H1 (cell line): Measurements from ENCODE around the gene AOPEP. TPM values are rescaled to one million over a fixed set of nuclear protein-coding genes. Genes with fewer than 3 reads are reported as not detected.

ENCODE experiments used
- CTCF ChIA-PET: fragments of 300-600 bp; sonication (Branson Sonifier 250); formaldehyde crosslinking; loops from one replicate; lab custom pipeline; 2021; ENCODE audit not compliant: partially characterized antibody; lab: Charles Lee
- POLR2A ChIA-PET: fragments of 300-600 bp; sonication (Branson Sonifier 250); formaldehyde crosslinking; loops from one replicate; lab custom pipeline; 2021; ENCODE audit warnings: inconsistent platforms; ENCODE audit not compliant: partially characterized antibody; lab: Charles Lee
- DNase-seq, 2 experiments: peaks; one replicate each; pipeline versions ENCODE4 v3.0.0 to v3.0.0-alpha.2; 2010 to 2022; ENCODE audit warnings: low spot score in 2 of 2, low read depth in 1 of 2, mixed read lengths in 1 of 2
- FAIRE-seq: peaks from 2 replicates; lab custom pipeline; 2011; peaks lifted over from hg19 to GRCh38; lab: Jason Lieb, UNC
- H2AFZ ChIP-seq: 2 replicates; pipeline ENCODE4 v1.8.1; 2012; ENCODE audit warnings: low read length, inconsistent platforms
- H2AK5ac ChIP-seq: 2 replicates; pipeline ENCODE4 v1.6.1; 2013; ENCODE audit warnings: low read depth, low read length
- H2BK120ac ChIP-seq: replicated peaks from 2 replicates; pipeline ENCODE3; 2013; ENCODE audit warnings: low read depth, low read length, inconsistent platforms
- H2BK12ac ChIP-seq: 2 replicates; pipeline ENCODE4 v1.6.1; 2013; ENCODE audit warnings: low read depth, low read length
- H2BK15ac ChIP-seq: 2 replicates; pipeline ENCODE4 v1.6.1; 2013; ENCODE audit warnings: low read length
- H2BK20ac ChIP-seq: 2 replicates; pipeline ENCODE4 v1.6.1; 2013; ENCODE audit warnings: low read length
- H2BK5ac ChIP-seq: 2 replicates; pipeline ENCODE4 v1.6.1; 2013; ENCODE audit warnings: low read depth, low read length
- H3K14ac ChIP-seq: 2 replicates; pipeline ENCODE4 v1.6.1; 2013; ENCODE audit warnings: inconsistent platforms; ENCODE audit not compliant: insufficient read length
- H3K18ac ChIP-seq: 2 replicates; pipeline ENCODE4 v1.6.1; 2013; ENCODE audit warnings: low read length; ENCODE audit errors: extremely low read depth
- H3K23ac ChIP-seq: 2 replicates; pipeline ENCODE4 v1.6.1; 2013; ENCODE audit warnings: inconsistent platforms; ENCODE audit not compliant: insufficient read length
- H3K23me2 ChIP-seq: 2 replicates; pipeline ENCODE4 v1.6.1; 2013; ENCODE audit warnings: low read depth, low read length
- H3K27ac ChIP-seq: 2 replicates; pipeline ENCODE4 v1.6.1; 2011; ENCODE audit warnings: low read depth, low read length, inconsistent platforms
- H3K27me3 ChIP-seq, 4 experiments: replicated peaks in 1 of 4; 1 replicate in 1 of 4; 2 replicates in 3 of 4; pipeline versions ENCODE4 v1.6.1 to v1.8.1; 2011 to 2013; ENCODE audit warnings: low read length in 3 of 4, mild to moderate bottlenecking in 3 of 4, inconsistent platforms in 2 of 4, mixed read lengths in 2 of 4, moderate library complexity in 1 of 4; ENCODE audit not compliant: control insufficient read depth in 3 of 4, insufficient read depth in 3 of 4; ENCODE audit errors: extremely low read depth in 1 of 4
- H3K36me3 ChIP-seq, 4 experiments: 2 replicates each; pipeline versions ENCODE4 v1.6.1 to v1.8.1; 2011 to 2013; ENCODE audit warnings: mild to moderate bottlenecking in 4 of 4, low read length in 3 of 4, moderate library complexity in 2 of 4, control low read depth in 1 of 4, inconsistent platforms in 1 of 4; ENCODE audit not compliant: insufficient read depth in 4 of 4, control insufficient read depth in 2 of 4
- H3K4ac ChIP-seq: replicated peaks from 2 replicates; pipeline ENCODE3; 2013; ENCODE audit warnings: low read length, low read depth, mixed read lengths, inconsistent platforms; ENCODE audit not compliant: insufficient read length
- H3K4me1 ChIP-seq, 4 experiments: replicated peaks in 1 of 4; 1 replicate in 1 of 4; 2 replicates in 3 of 4; pipeline versions ENCODE4 v1.6.1 to v1.8.1; 2011 to 2013; ENCODE audit warnings: low read length in 3 of 4, inconsistent platforms in 2 of 4, mixed read lengths in 1 of 4; ENCODE audit not compliant: insufficient read depth in 4 of 4, control insufficient read depth in 3 of 4
- H3K4me2 ChIP-seq, 2 experiments: 2 replicates each; pipeline versions ENCODE4 v1.6.1 to v1.8.1; 2011 to 2013; ENCODE audit warnings: low read depth in 2 of 2, low read length in 2 of 2, control low read depth in 1 of 2, inconsistent platforms in 1 of 2, mild to moderate bottlenecking in 1 of 2; ENCODE audit not compliant: insufficient read depth in 1 of 2
- H3K4me3 ChIP-seq, 4 experiments: fragments of 200-600, 300-600 bp in 1 of 4; sonication (generic), shearing (Covaris generic), sonication (Bioruptor Twin) in 1 of 4; 2 replicates each; pipeline versions ENCODE4 v1.5.1 to v1.8.1; 2011 to 2016; ENCODE audit warnings: low read length in 4 of 4, low read depth in 3 of 4, control low read depth in 2 of 4, inconsistent platforms in 2 of 4, mild to moderate bottlenecking in 2 of 4, mixed read lengths in 1 of 4, moderate library complexity in 1 of 4; ENCODE audit not compliant: insufficient read depth in 2 of 4; ENCODE audit errors: extremely low read depth in 1 of 4
- H3K56ac ChIP-seq: replicated peaks from 2 replicates; pipeline ENCODE3; 2013; ENCODE audit warnings: low read depth, mild to moderate bottlenecking, mixed read lengths, low read length, inconsistent platforms; ENCODE audit not compliant: insufficient read length
- H3K79me1 ChIP-seq: 2 replicates; pipeline ENCODE4 v1.6.1; 2013; ENCODE audit warnings: low read depth, low read length, control low read depth
- H3K79me2 ChIP-seq, 2 experiments: 2 replicates each; pipeline versions ENCODE4 v1.6.1 to v1.8.1; 2012 to 2013; ENCODE audit warnings: low read length in 2 of 2, mild to moderate bottlenecking in 2 of 2, inconsistent platforms in 1 of 2; ENCODE audit not compliant: insufficient read depth in 2 of 2, control insufficient read depth in 1 of 2
- H3K9ac ChIP-seq, 4 experiments: replicated peaks in 1 of 4; 1 replicate in 1 of 4; 2 replicates in 3 of 4; pipeline versions ENCODE4 v1.6.1 to v1.8.1; 2011 to 2013; ENCODE audit warnings: low read depth in 3 of 4, low read length in 3 of 4, control low read depth in 2 of 4, mild to moderate bottlenecking in 2 of 4, moderate library complexity in 2 of 4, inconsistent platforms in 1 of 4; ENCODE audit errors: extremely low read depth in 1 of 4
- H3K9me3 ChIP-seq, 2 experiments: 2 replicates each; pipeline versions ENCODE4 v1.6.1 to v1.8.1; 2012 to 2013; ENCODE audit warnings: mild to moderate bottlenecking in 2 of 2, moderate library complexity in 2 of 2, control low read depth in 1 of 2, inconsistent platforms in 1 of 2, low read depth in 1 of 2, low read length in 1 of 2, mixed read lengths in 1 of 2; ENCODE audit not compliant: insufficient read depth in 2 of 2
- H4K20me1 ChIP-seq, 2 experiments: replicated peaks in 1 of 2; 2 replicates each; pipeline versions ENCODE3 to v1.8.1; 2011 to 2013; ENCODE audit warnings: inconsistent platforms in 2 of 2, low read length in 2 of 2, mild to moderate bottlenecking in 1 of 2; ENCODE audit not compliant: insufficient read depth in 2 of 2, control insufficient read depth in 1 of 2
- H4K5ac ChIP-seq: 2 replicates; pipeline ENCODE4 v1.6.1; 2013; ENCODE audit warnings: low read length, low read depth, mixed read lengths, inconsistent platforms; ENCODE audit not compliant: insufficient read length
- H4K8ac ChIP-seq: 2 replicates; pipeline ENCODE4 v1.8.0; 2013; ENCODE audit warnings: mild to moderate bottlenecking, moderate library complexity, low read length, inconsistent platforms; ENCODE audit not compliant: insufficient read depth; ENCODE audit errors: extremely low read depth
- H4K91ac ChIP-seq: replicated peaks from 2 replicates; pipeline ENCODE3; 2013; ENCODE audit warnings: low read length, mixed read lengths, inconsistent platforms; ENCODE audit not compliant: insufficient read length
- ASH2L ChIP-seq: fragments of 200-600, 300-600 bp; sonication (generic); IDR thresholded peaks from one replicate; pipeline ENCODE4 v1.7.1; 2017; ENCODE audit warnings: low read length
- ATF3 ChIP-seq: IDR thresholded peaks from 2 replicates; pipeline ENCODE4 v1.6.1; 2011; ENCODE audit warnings: low read depth, mild to moderate bottlenecking, low read length; ENCODE audit not compliant: insufficient read depth
- BRCA1 ChIP-seq: IDR thresholded peaks from 2 replicates; pipeline ENCODE4 v1.6.1; 2012; ENCODE audit warnings: low read depth, low read length, improper control_type of control experiment
- CTCF ChIP-seq, 3 experiments: IDR thresholded peaks; 1 replicate in 2 of 3; 2 replicates in 1 of 3; pipeline versions ENCODE4 v1.5.1 to v1.6.1; 2011; ENCODE audit warnings: low read length in 3 of 3, mild to moderate bottlenecking in 3 of 3, inconsistent platforms in 2 of 3, low read depth in 1 of 3, moderate library complexity in 1 of 3; ENCODE audit not compliant: insufficient read depth in 1 of 3; ENCODE audit errors: control extremely low read depth in 1 of 3
- EZH2 ChIP-seq: fragments of 200-600 bp; sonication (generic); IDR thresholded peaks from 2 replicates; pipeline ENCODE4 v1.7.1; 2012; ENCODE audit warnings: low read depth, mild to moderate bottlenecking, moderate library complexity, low read length, inconsistent platforms; ENCODE audit not compliant: severe bottlenecking
- JUND ChIP-seq: IDR thresholded peaks from 2 replicates; pipeline ENCODE4 v1.6.1; 2011; ENCODE audit warnings: mild to moderate bottlenecking, improper control_type of control experiment, low read length
- POU5F1 ChIP-seq: IDR thresholded peaks from 2 replicates; pipeline ENCODE4 v1.6.1; 2011; ENCODE audit warnings: low read depth, mild to moderate bottlenecking, low read length, moderate library complexity
- SP1 ChIP-seq: IDR thresholded peaks from 2 replicates; pipeline ENCODE4 v1.6.1; 2011; ENCODE audit warnings: low read depth, low read length
- SRF ChIP-seq: IDR thresholded peaks from 2 replicates; pipeline ENCODE4 v1.6.1; 2011; ENCODE audit warnings: mild to moderate bottlenecking, low read depth, low read length, moderate library complexity
- SUZ12 ChIP-seq: fragments of 200-600 bp; sonication (generic); IDR thresholded peaks from 2 replicates; pipeline ENCODE4 v1.6.1; 2012; ENCODE audit warnings: mild to moderate bottlenecking, inconsistent platforms, low read length, moderate library complexity, mixed read lengths
- TAF7 ChIP-seq: optimal IDR thresholded peaks from 2 replicates; pipeline ENCODE3; 2011; ENCODE audit warnings: low read depth, mild to moderate bottlenecking, inconsistent platforms, low read length, moderate library complexity, borderline replicate concordance
- WGBS, 2 experiments: shearing (Covaris generic) in 1 of 2; methylation state at CpG; one replicate each; pipeline versions ENCODE4 v1.1.6 to v1.1.7; 2013 to 2015; ENCODE audit warnings: low lambda C conversion rate in 2 of 2, mixed read lengths in 2 of 2, inconsistent platforms in 1 of 2, low coverage in 1 of 2, missing lambda C conversion rate in 1 of 2; ENCODE audit not compliant: insufficient replicate concordance in 2 of 2, insufficient coverage in 1 of 2, insufficient read length in 1 of 2; ENCODE audit errors: extremely low coverage in 1 of 2, missing lambda C conversion rate in 1 of 2; 5-methylcytosine and 5-hydroxymethylcytosine counted together
- polyA plus RNA-seq, 7 experiments: library from polyadenylated mRNA; depleted of rRNA in 3 of 7; stranded (reverse) in 5 of 7; unstranded in 2 of 7; fragments of >200 nt in 5 of 7; fragments of 200-250 nt in 2 of 7; gene quantifications; 1 replicate in 5 of 7; 2 replicates in 1 of 7; 4 replicates in 1 of 7; pipeline versions ENCODE4 v1.2.1 to v1.2.3, GENCODE V29; 2011 to 2013; ENCODE audit warnings: missing spikeins in 2 of 7, mixed read lengths in 2 of 7
- total RNA-seq: library from RNA; stranded (reverse); fragmentation: NEBNext Ultra II Directional; extraction: Animal tissue kit (Norgen Biotek cat#: 25700); gene quantifications from 2 replicates; pipeline ENCODE4 v1.2.1, GENCODE V29; 2021

The AOPEP gene
- total and polyA plus RNA-seq, 2 of the 8 experiments (the other 6 are each of a cell fraction or from before 2014, with no cell fraction given), result 6.1 to 14.3 TPM

- no peak overlapping the region for H2AK5ac ChIP-seq
- no peaks in the 10 kb centered on the region; a peak in 1 of 7 replicates for H3K27me3 ChIP-seq
- no peak overlapping the region for H3K56ac ChIP-seq
- H3K4ac ChIP-seq, result no peak overlapping the region
- no peak overlapping the region for H4K91ac ChIP-seq
- no peak overlapping the region for H2BK12ac ChIP-seq
- no peaks in the 10 kb centered on the region for H3K79me1 ChIP-seq
- no peak overlapping the region for H3K27ac ChIP-seq
- H3K4me1 ChIP-seq, result no peaks in the 10 kb centered on the region; a peak in 1 of 7 replicates
- H4K8ac ChIP-seq, result no peak overlapping the region
- no peaks in the 10 kb centered on the region for H3K36me3 ChIP-seq
- no peak overlapping the region for H3K14ac ChIP-seq
- H4K20me1 ChIP-seq, result no peaks in the 10 kb centered on the region
- H2AFZ ChIP-seq, result no peak overlapping the region
- H3K4me3 ChIP-seq, result no peak overlapping the region
- H3K23ac ChIP-seq, result no peak overlapping the region
- H2BK5ac ChIP-seq, result no peak overlapping the region
- POLR2A ChIA-PET, result no interaction called here
- FAIRE-seq (no peak), DNase-seq (no peak)
- H3K18ac ChIP-seq, result no peak overlapping the region
- no peaks in the 10 kb centered on the region for H3K23me2 ChIP-seq
- 77% methylated on average over 4 of the region's 4 CpGs; no CpG with 5 or more reads in 1 of the 2 experiments for WGBS, 2 experiments
- H3K9me3 ChIP-seq, result no peaks in the 10 kb centered on the region
- no peak overlapping the region for H2BK120ac ChIP-seq
- no peak overlapping the region for H4K5ac ChIP-seq
- H3K79me2 ChIP-seq, result no peaks in the 10 kb centered on the region
- CTCF ChIA-PET, result interaction anchor here (0.6 to 2.1 kb wide), 4 partner anchors 9 to 450 kb away, joined by 3 to 6 read pairs (median 4); no protein-coding TSS in a partner anchor
- H3K4me2 ChIP-seq, result no peak overlapping the region
- no peak overlapping the region for H2BK20ac ChIP-seq
- H3K9ac ChIP-seq, result no peak overlapping the region
- H2BK15ac ChIP-seq, result no peak overlapping the region
- TF ChIP-seq ATF3 (no peak), ASH2L (no peak), CTCF (IDR thresholded peaks at IDR 0.05; ENCODE audit: control extremely low read depth in 1 of 3, insufficient read depth in 1 of 3, low read depth in 1 of 3, low read length in 3 of 3) (no peak), EZH2 (no peak), SP1 (no peak), SUZ12 (no peak), BRCA1 (no peak), TAF7 (no peak), SRF (no peak), POU5F1 (no peak), JUND (no peak)
These were observed 48.6 kb upstream of the AOPEP start for GRCh38 chr9:94677929-94678328.
